Left ventricle myocardium superior (tissue), 1 donor: ENCODE measurements around the gene ZSWIM4. TPM values are rescaled to one million over a fixed set of nuclear protein-coding genes. Genes with fewer than 3 reads are reported as not detected.
"Not testable (repeated sequence)": the region's sequence is repeated elsewhere in the genome, so short reads cannot be mapped to it uniquely, and the experiment has no call there.

Experiments
- ATAC-seq: fragments of 200-7000 bp; cut with Tn5 transposase; one replicate; pipeline ENCODE4 v1.9.1; 2020; ENCODE audit warnings: mild to moderate bottlenecking, moderate library complexity
- DNase-seq: peaks from one replicate; pipeline ENCODE4 v3.0.0-alpha.2; 2020
- intact Hi-C: fragments of 100-400 bp; cut with micrococcal nuclease; formaldehyde crosslinking; loops from one replicate; pipeline ENCODE4 v1.11.0; 2022
- total RNA-seq: library from RNA; stranded (reverse); fragmentation: NEBNext Ultra II Directional; extraction: Animal tissue kit (Norgen Biotek cat#: 25700); gene quantifications from one replicate; pipeline ENCODE4 v1.2.1, GENCODE V29; 2021
- donor health status: DM: no; HTN: yes; CAD: no; lungs with severe emphysema.

ZSWIM4 gene
- total RNA-seq, 1 donor from 2014 or later: 2.3 TPM

GRCh38 chr19:13774217-13775191, 20.7 kb upstream of the ZSWIM4 start, which contains the start of gene C19orf53:
C19orf53 (plus strand) TSS chr19:13774456; CDS start chr19:13774478, 22 bp downstream.
- intact Hi-C loops: no loop called here

GRCh38 chr19:13778398-13778797, 16.8 kb upstream of the ZSWIM4 start:
- DNase-seq: no peak
- no peak for ATAC-seq
- intact Hi-C loops: no loop called here

More at GRCh38 chr19:13774217-13775191, 20.7 kb upstream of the ZSWIM4 start, which contains the start of gene C19orf53:
- peak; percentile 98 for ATAC-seq
- DNase-seq: peak; percentile 91

GRCh38 chr19:13778847-13779246, 16.4 kb upstream of the ZSWIM4 start:
- DNase-seq: no peak
- ATAC-seq: no peak
- intact Hi-C loops: no loop called here

DNA sequence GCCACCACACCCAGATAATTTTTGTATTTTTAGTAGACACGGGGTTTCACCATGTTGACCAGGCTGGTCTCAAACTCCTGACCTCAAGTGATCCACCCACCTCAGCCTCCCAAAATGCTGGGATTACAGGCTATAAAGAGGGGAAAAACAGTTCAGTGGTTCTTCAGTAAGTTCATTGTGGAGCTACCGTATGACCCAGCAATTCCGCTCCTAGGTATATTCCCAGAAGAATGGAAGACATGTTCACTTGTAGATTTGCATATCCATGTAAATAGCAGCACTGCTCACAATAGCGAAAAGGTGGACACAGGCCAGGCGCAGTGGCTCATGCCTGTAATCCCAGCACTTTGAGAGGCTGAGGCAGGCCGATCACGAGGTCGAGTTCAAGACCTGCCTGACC, 15.4 kb upstream of the ZSWIM4 start:
- DNase-seq, ATAC-seq: not testable (repeated sequence)
- intact Hi-C loops: loop anchor here (10.0 kb wide), 1 partner anchor 85 kb away; no protein-coding TSS in a partner anchor

- DNase-seq (peak; percentile 71), ATAC-seq (peak; percentile 82)
- intact Hi-C loops: loop anchor here (10.0 kb wide), 1 partner anchor 83 kb away; no protein-coding TSS in a partner anchor
These were observed 13.7 kb upstream of the ZSWIM4 start for GRCh38 chr19:13781547-13781946.

- ATAC-seq: no peak
- DNase-seq: no peak
- intact Hi-C loops: loop anchor here (10.0 kb wide), 1 partner anchor 82 kb away; no protein-coding TSS in a partner anchor
These were observed 12.7 kb upstream of the ZSWIM4 start for GRCh38 chr19:13782537-13782936.

GRCh38 chr19:13783565-13784500, 11.4 kb upstream of the ZSWIM4 start:
- ATAC-seq (no peak), DNase-seq (no peak)
- intact Hi-C loops: loop anchor here (10.0 kb wide), 1 partner anchor 81 kb away; no protein-coding TSS in a partner anchor

DNA sequence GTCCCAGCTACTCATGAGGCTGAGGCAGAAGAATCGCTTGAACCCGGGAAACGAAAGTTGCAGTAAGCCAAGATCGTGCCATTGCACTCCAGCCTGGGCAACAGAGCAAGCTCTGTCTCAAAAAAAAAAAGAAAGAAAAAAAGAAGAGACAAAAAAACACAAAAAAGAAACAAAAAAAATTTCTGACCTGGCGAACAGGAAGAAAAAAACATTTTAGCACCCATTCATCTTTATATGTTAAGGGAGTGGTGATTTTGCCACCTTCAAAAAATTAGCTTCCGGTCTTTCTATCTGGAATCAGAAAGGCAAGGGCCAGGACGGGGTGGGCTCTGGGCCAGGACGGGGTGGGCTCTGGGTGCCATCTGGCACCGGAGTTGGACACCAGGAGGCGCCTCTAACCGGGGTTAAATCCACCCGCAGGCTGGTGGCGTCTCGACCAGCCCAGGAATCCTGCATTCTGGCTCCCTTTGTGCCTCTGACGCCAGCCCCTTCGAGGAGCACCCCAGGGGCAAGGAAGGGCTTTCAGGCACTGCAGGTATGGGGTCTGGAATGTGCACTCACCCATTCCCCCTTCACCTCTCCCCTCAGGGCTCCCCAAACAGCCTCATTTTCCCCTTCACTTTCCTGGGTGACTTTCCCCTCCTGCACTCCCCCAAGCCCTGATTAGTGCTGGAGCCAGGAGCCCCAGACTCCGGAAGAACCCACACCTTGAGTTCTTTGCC, 10.4 kb upstream of the ZSWIM4 start:
- intact Hi-C loops: loop anchor here (10.0 kb wide), 1 partner anchor 80 kb away; no protein-coding TSS in a partner anchor
- ATAC-seq: peak; percentile 66

DNA sequence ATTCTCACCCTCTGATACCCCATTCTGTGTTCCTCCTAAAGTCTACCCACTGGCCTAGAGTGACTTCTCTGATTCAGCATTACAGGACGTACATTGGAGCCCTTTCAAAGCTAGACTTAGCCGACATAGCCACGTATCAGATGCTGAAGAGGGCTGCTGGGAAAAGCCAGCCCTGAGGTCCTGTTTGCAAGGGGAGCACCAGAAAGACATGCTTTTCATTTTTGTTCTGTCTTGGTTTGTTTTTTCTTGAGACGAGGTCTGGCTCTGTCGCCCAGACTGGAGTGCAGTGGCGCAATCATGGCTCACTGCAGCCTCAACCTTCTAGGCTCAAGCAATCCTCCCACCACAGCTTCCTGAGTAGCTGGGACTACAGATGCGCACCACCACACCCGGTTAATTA, 6.3 kb upstream of the ZSWIM4 start:
- peak; percentile 33 for ATAC-seq
- peak; percentile 49 for DNase-seq
- intact Hi-C loops: loop anchor here (10.0 kb wide), 1 partner anchor 76 kb away; no protein-coding TSS in a partner anchor

More for the DNA sequence above, 10.4 kb upstream of the ZSWIM4 start:
- peak; percentile 82 for DNase-seq

DNA sequence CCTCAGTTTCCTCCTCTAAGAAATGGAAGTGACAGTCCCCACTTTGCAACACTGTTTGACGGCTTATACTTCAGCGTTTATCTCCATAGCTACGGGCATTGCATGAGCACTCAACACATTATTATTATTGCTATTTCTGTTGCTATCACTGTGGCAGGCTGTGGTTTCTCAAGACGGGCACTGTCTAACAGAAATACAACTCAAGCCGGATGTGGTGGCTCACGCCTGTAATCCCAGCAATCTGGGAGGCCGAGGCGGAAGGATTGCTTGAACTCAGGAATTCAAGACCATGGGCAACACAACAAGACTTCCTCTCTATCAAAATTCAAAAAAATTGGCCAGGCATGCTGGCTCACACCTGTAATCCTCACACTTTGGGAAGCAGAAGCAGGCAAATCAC, 4.9 kb upstream of the ZSWIM4 start:
- intact Hi-C loops: no loop called here
- DNase-seq (no peak), ATAC-seq (no peak)

DNA sequence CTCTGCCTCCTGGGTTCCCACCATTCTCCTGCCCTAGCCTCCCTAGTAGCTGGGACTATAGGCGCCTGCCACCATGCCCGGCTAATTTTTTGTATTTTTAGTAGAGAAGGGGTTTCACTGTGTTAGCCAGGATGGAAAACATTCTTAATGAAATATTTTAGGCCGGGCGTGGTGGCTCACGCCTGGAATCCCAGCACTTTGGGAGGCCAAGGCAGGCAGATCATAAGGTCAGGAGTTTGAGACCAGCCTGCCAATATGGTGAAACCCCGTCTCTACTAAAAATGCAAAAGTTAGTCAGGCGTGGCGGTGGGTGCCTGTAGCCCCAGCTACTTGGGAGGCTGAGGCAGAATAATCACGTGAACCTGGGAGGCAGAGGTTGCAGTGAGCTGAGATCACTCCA, 1.9 kb upstream of the ZSWIM4 start:
- DNase-seq, ATAC-seq, intact Hi-C loops: not testable (repeated sequence)

DNA sequence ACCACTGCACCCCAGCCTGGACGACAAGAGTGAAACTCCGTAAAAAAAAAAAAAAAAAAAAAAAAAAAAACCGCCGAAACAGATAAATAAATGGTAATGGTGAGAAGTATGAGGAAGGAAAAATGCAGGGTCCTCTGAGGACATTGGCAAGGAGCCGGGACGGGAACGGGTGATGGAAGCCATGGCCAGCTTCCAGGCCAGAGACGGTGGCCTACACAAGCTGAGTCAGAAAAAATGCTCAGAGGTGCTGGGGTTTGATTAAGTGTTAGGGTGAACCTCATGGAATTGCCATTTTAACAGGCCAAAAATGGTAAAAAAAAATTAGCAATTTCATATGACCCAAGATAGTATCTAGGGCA, 866 bp upstream of the ZSWIM4 start:
- intact Hi-C loops: no loop called here
- peak; percentile 85 for DNase-seq
- peak; percentile 33 for ATAC-seq

GRCh38 chr19:13795595-13796300, 505 bp downstream of the ZSWIM4 start:
- no peak for DNase-seq
- intact Hi-C loops: no loop called here
- peak; percentile 22 for ATAC-seq

DNA sequence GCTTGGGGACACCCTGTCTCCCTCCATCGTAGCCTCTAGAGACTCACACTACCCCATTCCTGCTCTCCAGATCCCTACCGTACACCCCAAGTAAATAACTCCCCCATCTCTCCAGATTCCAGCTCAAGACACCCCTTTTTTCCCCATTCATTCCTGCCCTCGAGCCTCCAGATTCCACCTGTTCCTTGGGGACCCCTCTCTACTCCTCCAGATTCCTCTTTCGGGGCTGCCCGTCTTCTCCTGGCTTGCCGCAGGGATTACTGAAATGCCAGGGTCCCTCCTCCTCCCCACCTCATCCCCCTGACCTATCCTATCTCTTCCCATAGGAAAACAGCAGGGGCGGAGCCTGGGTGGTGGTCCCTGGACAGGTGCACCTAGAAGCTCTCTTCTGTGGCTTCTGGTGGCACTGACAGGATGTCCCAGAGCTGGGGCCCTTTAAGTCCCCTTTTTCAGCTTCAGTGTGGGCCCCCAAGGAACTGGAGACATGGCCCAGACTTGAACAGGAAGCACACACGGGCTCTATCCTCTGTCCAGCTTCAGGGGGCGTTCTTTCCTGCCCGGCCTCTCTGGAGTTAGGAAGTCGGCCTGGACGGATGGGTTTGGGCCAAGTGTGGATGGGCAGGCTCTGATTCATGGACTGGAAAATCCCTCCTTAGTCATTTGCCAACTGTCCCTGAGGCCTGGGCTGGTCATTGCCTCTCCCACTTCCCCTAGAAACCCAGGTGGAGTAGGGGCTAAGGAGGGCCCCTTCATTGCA, 1.2 kb downstream of the ZSWIM4 start:
- intact Hi-C loops: no loop called here
- peak; percentile 36 for ATAC-seq
- DNase-seq: peak; percentile 79

DNA sequence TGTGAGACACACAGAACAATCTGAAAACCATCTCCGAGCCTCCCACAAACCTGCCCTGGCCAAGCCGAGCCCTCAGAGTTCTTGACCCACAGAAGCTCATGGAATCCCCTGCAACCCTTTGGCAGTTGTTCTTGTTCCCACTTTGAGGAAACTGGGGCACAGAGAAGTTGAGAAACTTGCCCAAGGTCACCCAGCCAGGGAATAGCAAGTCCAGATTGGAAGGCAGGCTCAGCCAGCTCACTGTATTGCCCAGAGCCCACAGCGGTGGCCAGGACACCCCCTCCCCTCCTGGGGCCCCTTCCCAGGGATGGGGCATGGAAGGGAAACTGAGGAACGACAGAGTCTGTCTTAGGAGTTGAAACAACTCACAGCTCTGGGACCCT, 1.8 kb downstream of the ZSWIM4 start:
- intact Hi-C loops: no loop called here
- DNase-seq (no peak), ATAC-seq (no peak)

DNA sequence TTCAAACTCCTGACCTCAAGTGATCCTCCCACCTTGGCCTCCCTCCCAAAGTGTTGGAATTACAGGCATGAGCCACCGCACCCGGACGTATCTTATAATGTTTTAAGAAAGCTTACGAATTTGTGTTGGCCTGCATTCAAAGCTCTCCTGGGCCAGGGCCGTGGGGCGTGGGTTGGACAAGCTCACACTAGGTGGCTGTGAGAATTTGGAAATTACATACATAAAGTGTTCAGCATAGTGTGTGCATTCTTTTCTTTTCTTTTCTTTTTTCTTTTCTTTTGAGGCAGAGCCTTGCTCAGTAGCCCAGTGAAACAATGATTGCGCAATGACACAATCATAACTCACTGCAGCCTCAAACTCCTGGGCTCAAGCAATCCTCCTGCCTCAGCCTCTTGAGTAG, 2.6 kb downstream of the ZSWIM4 start:
- intact Hi-C loops: no loop called here
- ATAC-seq (no peak), DNase-seq (peak; percentile 35)

GRCh38 chr19:13799669-13800068, 4.4 kb downstream of the ZSWIM4 start:
- no peak for DNase-seq
- intact Hi-C loops: no loop called here
- no peak for ATAC-seq
